Liver (tissue), 9 donors: ENCODE data around the gene DUT. TPM values are rescaled to one million over a fixed set of nuclear protein-coding genes. Genes with fewer than 3 reads are reported as not detected.

Source experiments
- DNase-seq: peaks from one replicate; pipeline ENCODE4 v3.0.0-alpha.2; 2017; ENCODE audit warnings: low spot score
- H3K27ac ChIP-seq, 2 donors: one replicate each; pipeline ENCODE4 v1.7.0; 2013; ENCODE audit warnings: inconsistent platforms in 2 of 2, low read length in 2 of 2, control low read depth in 1 of 2, low read depth in 1 of 2, mild to moderate bottlenecking in 1 of 2
- H3K27me3 ChIP-seq, 4 donors: one replicate each; pipeline versions ENCODE4 v1.6.1 to v1.7.0; 2013; ENCODE audit warnings: low read length in 3 of 4, inconsistent platforms in 1 of 4, mild to moderate bottlenecking in 1 of 4, moderate library complexity in 1 of 4; ENCODE audit not compliant: control insufficient read depth in 4 of 4, insufficient read depth in 4 of 4
- H3K36me3 ChIP-seq, 4 donors: one replicate each; pipeline versions ENCODE4 v1.6.1 to v1.7.0; 2013; ENCODE audit warnings: low read length in 3 of 4, mild to moderate bottlenecking in 3 of 4, low read depth in 1 of 4, moderate library complexity in 1 of 4; ENCODE audit not compliant: control insufficient read depth in 4 of 4, insufficient read depth in 3 of 4
- H3K4me1 ChIP-seq, 4 donors: one replicate each; pipeline versions ENCODE4 v1.6.1 to v1.7.0; 2013; ENCODE audit warnings: low read length in 3 of 4, mild to moderate bottlenecking in 3 of 4, moderate library complexity in 1 of 4; ENCODE audit not compliant: control insufficient read depth in 4 of 4, insufficient read depth in 4 of 4
- H3K4me3 ChIP-seq, 3 donors: one replicate each; pipeline versions ENCODE4 v1.6.1 to v1.7.0; 2013; ENCODE audit warnings: low read length in 3 of 3, control low read depth in 1 of 3, low read depth in 1 of 3, mild to moderate bottlenecking in 1 of 3
- H3K9ac ChIP-seq, 2 donors: one replicate each; pipeline ENCODE4 v1.7.0; 2013; ENCODE audit warnings: low read length in 2 of 2, mild to moderate bottlenecking in 2 of 2, moderate library complexity in 2 of 2, control low read depth in 1 of 2, low read depth in 1 of 2
- H3K9me3 ChIP-seq, 4 donors: one replicate each; pipeline versions ENCODE4 v1.6.1 to v1.7.0; 2013; ENCODE audit warnings: low read length in 3 of 4; ENCODE audit not compliant: control insufficient read depth in 4 of 4
- FOXA1 ChIP-seq: IDR thresholded peaks from 2 replicates; pipeline ENCODE4 v1.6.1; 2016; ENCODE audit warnings: antibody characterized with exemption
- FOXA2 ChIP-seq: IDR thresholded peaks from 2 replicates; pipeline ENCODE4 v1.6.1; 2016; ENCODE audit warnings: antibody characterized with exemption
- HNF4A ChIP-seq, 2 donors: conservative IDR thresholded peaks; 2 replicates each; pipeline ENCODE4 v1.6.1; 2016; ENCODE audit warnings: antibody characterized with exemption in 2 of 2, mild to moderate bottlenecking in 2 of 2
- HNF4G ChIP-seq: IDR thresholded peaks from 2 replicates; pipeline ENCODE4 v1.6.1; 2016; ENCODE audit warnings: antibody characterized with exemption
- JUND ChIP-seq, 2 donors: IDR thresholded peaks; 2 replicates each; pipeline ENCODE4 v1.6.1; 2016; ENCODE audit warnings: antibody characterized with exemption in 2 of 2
- NR2F2 ChIP-seq: IDR thresholded peaks from 2 replicates; pipeline ENCODE4 v1.6.1; 2016; ENCODE audit warnings: antibody characterized with exemption
- RAD21 ChIP-seq, 2 donors: IDR thresholded peaks; 2 replicates each; pipeline ENCODE4 v1.6.1; 2016; ENCODE audit warnings: antibody characterized with exemption in 2 of 2, mild to moderate bottlenecking in 2 of 2
- RXRA ChIP-seq, 2 donors: IDR thresholded peaks; 2 replicates each; pipeline ENCODE4 v1.6.1; 2017 to 2018; ENCODE audit warnings: antibody characterized with exemption in 2 of 2, mild to moderate bottlenecking in 1 of 2
- SP1 ChIP-seq: IDR thresholded peaks from 2 replicates; pipeline ENCODE4 v1.6.1; 2018; ENCODE audit warnings: antibody characterized with exemption, mild to moderate bottlenecking
- TAF1 ChIP-seq: conservative IDR thresholded peaks from 2 replicates; pipeline ENCODE4 v1.6.1; 2016; ENCODE audit warnings: antibody characterized with exemption, mild to moderate bottlenecking
- YY1 ChIP-seq: IDR thresholded peaks from 2 replicates; pipeline ENCODE4 v1.6.1; 2016; ENCODE audit warnings: antibody characterized with exemption, mild to moderate bottlenecking
- WGBS: extraction: QIAGEN DNeasy Blood & Tissue Kit; methylation state at CpG from one replicate; pipeline ENCODE4 v1.1.7; 2013; 5-methylcytosine and 5-hydroxymethylcytosine counted together
- polyA plus RNA-seq, 2 donors: library from polyadenylated mRNA; stranded (reverse) in 1 of 2; unstranded in 1 of 2; fragments of 200-250 nt in 1 of 2; fragments of >200 nt in 1 of 2; fragmentation: Nextera tagmentation in 1 of 2; extraction: Ambion mirVana in 1 of 2; gene quantifications; one replicate each; pipeline versions ENCODE4 v1.2.1 to v1.2.3, GENCODE V29; 2013 to 2015
- total RNA-seq, 2 donors: library from RNA; depleted of rRNA; stranded (reverse); fragments of >200 nt; gene quantifications; one replicate each; pipeline ENCODE4 v1.2.3, GENCODE V29; 2014
- TF ChIP-seq, protein P1 (sequence below): IDR thresholded peaks from 2 replicates; pipeline ENCODE4 v1.6.1; 2016; ENCODE audit warnings: antibody characterized with exemption
- TF ChIP-seq, protein P2 (sequence below): fragments of 150-350 bp; IDR thresholded peaks from 2 replicates; pipeline ENCODE4 v1.5.1; 2017; ENCODE audit warnings: improper control_type of control experiment, low read depth, low read length; ENCODE audit not compliant: missing input control
- TF ChIP-seq, protein P3 (sequence below): IDR thresholded peaks from 2 replicates; pipeline ENCODE4 v1.6.1; 2016; ENCODE audit warnings: antibody characterized with exemption
- TF ChIP-seq, protein P4 (sequence below): IDR thresholded peaks from 2 replicates; pipeline ENCODE4 v1.6.1; 2016; ENCODE audit warnings: antibody characterized with exemption, mild to moderate bottlenecking
- TF ChIP-seq, protein P5 (sequence below): IDR thresholded peaks from 2 replicates; pipeline ENCODE4 v1.6.1; 2016; ENCODE audit warnings: antibody characterized with exemption
- donor health status: healthy.
- donor health status: healthy.
- donor health status: healthy.
- donor health status: healthy.
- donor health status: healthy.

Gene DUT
- total and polyA plus RNA-seq, 4 donors = 12.8 to 58.7 (median 35.1) TPM

DNA sequence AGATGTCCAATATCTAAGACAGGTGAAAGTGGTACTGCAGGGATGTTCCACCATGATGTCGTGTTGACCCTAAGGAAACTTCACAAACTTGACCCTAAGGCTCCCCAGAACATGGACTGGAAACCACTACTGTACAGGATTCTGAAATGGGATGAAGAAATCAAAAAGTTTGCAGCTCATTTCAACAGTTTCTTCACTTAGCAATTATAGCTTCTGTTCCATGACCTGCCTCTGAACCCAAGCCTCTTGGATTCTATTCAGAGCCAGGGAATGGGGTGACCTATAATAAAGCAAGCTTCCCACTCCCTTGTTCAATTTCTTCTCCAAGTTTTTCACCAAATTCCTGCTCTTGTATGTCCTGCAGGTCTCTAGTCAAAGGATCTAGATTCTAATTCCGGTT, 40.7 kb downstream of the DUT start:
- TF ChIP-seq, protein P1, sequence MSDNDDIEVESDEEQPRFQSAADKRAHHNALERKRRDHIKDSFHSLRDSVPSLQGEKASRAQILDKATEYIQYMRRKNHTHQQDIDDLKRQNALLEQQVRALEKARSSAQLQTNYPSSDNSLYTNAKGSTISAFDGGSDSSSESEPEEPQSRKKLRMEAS = no peak
- no peak for TF ChIP-seq NR2F2
- TF ChIP-seq, protein P2, sequence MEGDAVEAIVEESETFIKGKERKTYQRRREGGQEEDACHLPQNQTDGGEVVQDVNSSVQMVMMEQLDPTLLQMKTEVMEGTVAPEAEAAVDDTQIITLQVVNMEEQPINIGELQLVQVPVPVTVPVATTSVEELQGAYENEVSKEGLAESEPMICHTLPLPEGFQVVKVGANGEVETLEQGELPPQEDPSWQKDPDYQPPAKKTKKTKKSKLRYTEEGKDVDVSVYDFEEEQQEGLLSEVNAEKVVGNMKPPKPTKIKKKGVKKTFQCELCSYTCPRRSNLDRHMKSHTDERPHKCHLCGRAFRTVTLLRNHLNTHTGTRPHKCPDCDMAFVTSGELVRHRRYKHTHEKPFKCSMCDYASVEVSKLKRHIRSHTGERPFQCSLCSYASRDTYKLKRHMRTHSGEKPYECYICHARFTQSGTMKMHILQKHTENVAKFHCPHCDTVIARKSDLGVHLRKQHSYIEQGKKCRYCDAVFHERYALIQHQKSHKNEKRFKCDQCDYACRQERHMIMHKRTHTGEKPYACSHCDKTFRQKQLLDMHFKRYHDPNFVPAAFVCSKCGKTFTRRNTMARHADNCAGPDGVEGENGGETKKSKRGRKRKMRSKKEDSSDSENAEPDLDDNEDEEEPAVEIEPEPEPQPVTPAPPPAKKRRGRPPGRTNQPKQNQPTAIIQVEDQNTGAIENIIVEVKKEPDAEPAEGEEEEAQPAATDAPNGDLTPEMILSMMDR = no peak
- no peak for TF ChIP-seq FOXA1
- Histone ChIP-seq H3K9me3 (no peaks in the 10 kb centered on the region), H3K27ac (no peak overlapping the region), H3K4me1 (no peaks in the 10 kb centered on the region), H3K4me3 (no peak overlapping the region), H3K36me3 (no peaks in the 10 kb centered on the region), H3K27me3 (no peaks in the 10 kb centered on the region), H3K9ac (no peak overlapping the region)
- no peak for DNase-seq
- 69% methylated on average over 2 of the region's 2 CpGs for WGBS

DNA sequence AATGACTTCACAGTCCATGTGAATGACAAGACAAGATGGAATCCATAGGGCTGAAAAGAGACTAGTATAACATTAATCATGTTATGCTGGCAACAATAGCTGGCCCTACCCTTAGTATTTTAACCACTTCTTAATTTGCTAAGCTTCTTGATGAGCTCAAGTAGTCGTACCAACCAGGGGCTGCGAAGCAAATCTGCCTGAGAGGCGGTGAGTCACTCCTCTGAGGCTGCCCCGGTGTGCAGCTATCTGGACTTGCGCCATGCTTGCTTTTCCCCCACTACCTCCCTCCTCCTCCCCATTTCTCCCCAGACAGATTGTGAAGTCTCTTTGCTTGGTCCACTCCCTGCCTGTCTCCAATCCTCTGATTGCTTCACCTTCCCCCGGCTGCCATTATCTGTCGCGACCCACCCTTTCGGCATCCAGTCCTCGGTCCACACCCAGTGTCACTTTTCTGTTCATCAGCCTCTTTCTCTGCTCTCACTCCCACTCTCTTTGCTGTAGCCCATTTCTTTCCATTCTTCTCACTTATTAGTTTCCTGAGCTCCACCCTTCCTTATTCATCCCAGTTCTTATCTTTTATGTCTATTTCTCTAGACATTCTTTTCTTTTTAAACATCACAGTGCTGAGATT, 42.7 kb downstream of the DUT start:
- 88% methylated on average over 10 of the region's 10 CpGs for WGBS
- H3K9ac ChIP-seq = no peak overlapping the region
- H3K27me3 ChIP-seq = no peaks in the 10 kb centered on the region
- DNase-seq = no peak
- H3K4me3 ChIP-seq = no peak overlapping the region
- no peaks in the 10 kb centered on the region for H3K4me1 ChIP-seq
- TF ChIP-seq, protein P3, sequence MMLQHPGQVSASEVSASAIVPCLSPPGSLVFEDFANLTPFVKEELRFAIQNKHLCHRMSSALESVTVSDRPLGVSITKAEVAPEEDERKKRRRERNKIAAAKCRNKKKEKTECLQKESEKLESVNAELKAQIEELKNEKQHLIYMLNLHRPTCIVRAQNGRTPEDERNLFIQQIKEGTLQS = no peak
- TF ChIP-seq, protein P4, sequence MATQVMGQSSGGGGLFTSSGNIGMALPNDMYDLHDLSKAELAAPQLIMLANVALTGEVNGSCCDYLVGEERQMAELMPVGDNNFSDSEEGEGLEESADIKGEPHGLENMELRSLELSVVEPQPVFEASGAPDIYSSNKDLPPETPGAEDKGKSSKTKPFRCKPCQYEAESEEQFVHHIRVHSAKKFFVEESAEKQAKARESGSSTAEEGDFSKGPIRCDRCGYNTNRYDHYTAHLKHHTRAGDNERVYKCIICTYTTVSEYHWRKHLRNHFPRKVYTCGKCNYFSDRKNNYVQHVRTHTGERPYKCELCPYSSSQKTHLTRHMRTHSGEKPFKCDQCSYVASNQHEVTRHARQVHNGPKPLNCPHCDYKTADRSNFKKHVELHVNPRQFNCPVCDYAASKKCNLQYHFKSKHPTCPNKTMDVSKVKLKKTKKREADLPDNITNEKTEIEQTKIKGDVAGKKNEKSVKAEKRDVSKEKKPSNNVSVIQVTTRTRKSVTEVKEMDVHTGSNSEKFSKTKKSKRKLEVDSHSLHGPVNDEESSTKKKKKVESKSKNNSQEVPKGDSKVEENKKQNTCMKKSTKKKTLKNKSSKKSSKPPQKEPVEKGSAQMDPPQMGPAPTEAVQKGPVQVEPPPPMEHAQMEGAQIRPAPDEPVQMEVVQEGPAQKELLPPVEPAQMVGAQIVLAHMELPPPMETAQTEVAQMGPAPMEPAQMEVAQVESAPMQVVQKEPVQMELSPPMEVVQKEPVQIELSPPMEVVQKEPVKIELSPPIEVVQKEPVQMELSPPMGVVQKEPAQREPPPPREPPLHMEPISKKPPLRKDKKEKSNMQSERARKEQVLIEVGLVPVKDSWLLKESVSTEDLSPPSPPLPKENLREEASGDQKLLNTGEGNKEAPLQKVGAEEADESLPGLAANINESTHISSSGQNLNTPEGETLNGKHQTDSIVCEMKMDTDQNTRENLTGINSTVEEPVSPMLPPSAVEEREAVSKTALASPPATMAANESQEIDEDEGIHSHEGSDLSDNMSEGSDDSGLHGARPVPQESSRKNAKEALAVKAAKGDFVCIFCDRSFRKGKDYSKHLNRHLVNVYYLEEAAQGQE = no peak
- TF ChIP-seq, protein P5, sequence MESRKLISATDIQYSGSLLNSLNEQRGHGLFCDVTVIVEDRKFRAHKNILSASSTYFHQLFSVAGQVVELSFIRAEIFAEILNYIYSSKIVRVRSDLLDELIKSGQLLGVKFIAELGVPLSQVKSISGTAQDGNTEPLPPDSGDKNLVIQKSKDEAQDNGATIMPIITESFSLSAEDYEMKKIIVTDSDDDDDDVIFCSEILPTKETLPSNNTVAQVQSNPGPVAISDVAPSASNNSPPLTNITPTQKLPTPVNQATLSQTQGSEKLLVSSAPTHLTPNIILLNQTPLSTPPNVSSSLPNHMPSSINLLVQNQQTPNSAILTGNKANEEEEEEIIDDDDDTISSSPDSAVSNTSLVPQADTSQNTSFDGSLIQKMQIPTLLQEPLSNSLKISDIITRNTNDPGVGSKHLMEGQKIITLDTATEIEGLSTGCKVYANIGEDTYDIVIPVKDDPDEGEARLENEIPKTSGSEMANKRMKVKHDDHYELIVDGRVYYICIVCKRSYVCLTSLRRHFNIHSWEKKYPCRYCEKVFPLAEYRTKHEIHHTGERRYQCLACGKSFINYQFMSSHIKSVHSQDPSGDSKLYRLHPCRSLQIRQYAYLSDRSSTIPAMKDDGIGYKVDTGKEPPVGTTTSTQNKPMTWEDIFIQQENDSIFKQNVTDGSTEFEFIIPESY = no peak
- TF ChIP-seq JUND (IDR thresholded peaks at IDR 0.05) (no peak), HNF4A (conservative IDR thresholded peaks at IDR 0.05) (no peak), YY1 (no peak), RAD21 (IDR thresholded peaks at IDR 0.05) (no peak), RXRA (IDR thresholded peaks at IDR 0.05) (no peak), FOXA2 (no peak), HNF4G (no peak), SP1 (no peak), TAF1 (no peak), NR2F2 (no peak)
- TF ChIP-seq, protein P1 = no peak
- H3K36me3 ChIP-seq = no peaks in the 10 kb centered on the region
- H3K9me3 ChIP-seq = no peaks in the 10 kb centered on the region
- H3K27ac ChIP-seq = no peak overlapping the region
